Loucy (cell line): Measurements from ENCODE around the gene KIRREL3.

ENCODE experiments used
- H2AFZ ChIP-seq: fragments of 200-600 bp; sonication (generic); 2 replicates; pipeline ENCODE4 v1.6.0; 2016; ENCODE audit warnings: antibody characterized with exemption, mild to moderate bottlenecking, low read length, moderate library complexity
- H3F3A ChIP-seq: fragments of 200-600 bp; 2 replicates; pipeline ENCODE4 v1.6.0; 2016; ENCODE audit warnings: antibody characterized with exemption, low read depth, mild to moderate bottlenecking
- H3K27me3 ChIP-seq: fragments of 200-600 bp; sonication (generic); 2 replicates; pipeline ENCODE4 v1.6.1; 2014; ENCODE audit warnings: low read length, mild to moderate bottlenecking; ENCODE audit not compliant: insufficient read depth, poor library complexity, severe bottlenecking
- H3K36me3 ChIP-seq: fragments of 200-600 bp; sonication (generic); 2 replicates; pipeline ENCODE4 v1.6.1; 2016; ENCODE audit warnings: low read length; ENCODE audit not compliant: insufficient read depth
- H3K4me1 ChIP-seq: fragments of 200-600 bp; sonication (generic); 2 replicates; pipeline ENCODE4 v1.5.1; 2014; ENCODE audit warnings: low read length, mild to moderate bottlenecking; ENCODE audit not compliant: insufficient read depth, poor library complexity, severe bottlenecking
- H3K4me2 ChIP-seq: fragments of 200-600 bp; sonication (generic); 2 replicates; pipeline ENCODE4 v1.6.0; 2014; ENCODE audit warnings: antibody characterized with exemption, low read length, low read depth, mild to moderate bottlenecking; ENCODE audit not compliant: poor library complexity, severe bottlenecking
- H3K4me3 ChIP-seq: fragments of 200-600 bp; sonication (generic); 2 replicates; pipeline ENCODE4 v1.5.1; 2014; ENCODE audit warnings: low read length, mild to moderate bottlenecking, mixed read lengths; ENCODE audit not compliant: poor library complexity, severe bottlenecking
- H3K79me2 ChIP-seq: fragments of 200-600 bp; sonication (generic); 2 replicates; pipeline ENCODE4 v1.6.1; 2014; ENCODE audit warnings: low read length; ENCODE audit not compliant: insufficient read depth
- H3K9ac ChIP-seq: fragments of 200-600 bp; sonication (generic); 2 replicates; pipeline ENCODE4 v1.6.0; 2014; ENCODE audit warnings: mild to moderate bottlenecking, low read depth, low read length, moderate library complexity; ENCODE audit not compliant: poor library complexity, severe bottlenecking
- H3K9me2 ChIP-seq: fragments of 200-600 bp; sonication (generic); replicated peaks from 2 replicates; pipeline ENCODE4 v1.6.1; 2016; ENCODE audit warnings: low read depth, low read length, mixed read lengths
- H3K9me3 ChIP-seq: fragments of 200-600 bp; sonication (generic); 2 replicates; pipeline ENCODE4 v1.6.1; 2014; ENCODE audit warnings: mild to moderate bottlenecking, antibody characterized with exemption, low read length, low read depth; ENCODE audit not compliant: insufficient read depth
- H4K20me1 ChIP-seq: fragments of 200-600 bp; sonication (generic); 2 replicates; pipeline ENCODE4 v1.6.0; 2014; ENCODE audit warnings: antibody characterized with exemption, low read length, mild to moderate bottlenecking; ENCODE audit not compliant: insufficient read depth, poor library complexity, severe bottlenecking
- EZH2phosphoT487 ChIP-seq: fragments of 200-600 bp; IDR thresholded peaks from 2 replicates; pipeline ENCODE4 v1.6.1; 2018; ENCODE audit warnings: antibody characterized with exemption, mild to moderate bottlenecking, moderate library complexity, borderline replicate concordance
- TF ChIP-seq, protein P1 (sequence below): fragments of 200-600 bp; sonication (generic); conservative IDR thresholded peaks from 2 replicates; pipeline ENCODE4 v1.5.1; 2014; ENCODE audit warnings: mild to moderate bottlenecking, antibody characterized with exemption, low read length

KIRREL3 gene

DNA sequence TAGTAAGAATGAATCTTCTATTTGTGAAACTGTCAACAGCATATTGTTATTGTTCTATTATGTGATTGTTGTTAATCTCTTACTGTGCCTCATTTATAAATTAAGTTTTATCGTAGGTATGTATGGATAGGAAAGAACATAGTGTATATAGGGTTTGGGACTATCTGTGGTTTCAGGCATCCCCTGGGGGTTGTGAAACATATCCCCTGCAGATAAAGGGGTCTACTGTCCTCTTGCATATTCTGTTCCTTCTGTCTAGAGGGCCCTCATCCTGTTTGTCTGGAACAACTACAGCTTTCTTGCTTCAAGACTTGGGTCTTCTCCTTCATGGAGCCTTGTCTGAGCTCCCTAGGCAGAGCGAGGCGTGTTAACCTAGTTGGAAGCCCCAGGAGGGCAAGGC lies 159.6 kb downstream of the KIRREL3 start:
- no peaks in the 10 kb centered on the region for H4K20me1 ChIP-seq

DNA sequence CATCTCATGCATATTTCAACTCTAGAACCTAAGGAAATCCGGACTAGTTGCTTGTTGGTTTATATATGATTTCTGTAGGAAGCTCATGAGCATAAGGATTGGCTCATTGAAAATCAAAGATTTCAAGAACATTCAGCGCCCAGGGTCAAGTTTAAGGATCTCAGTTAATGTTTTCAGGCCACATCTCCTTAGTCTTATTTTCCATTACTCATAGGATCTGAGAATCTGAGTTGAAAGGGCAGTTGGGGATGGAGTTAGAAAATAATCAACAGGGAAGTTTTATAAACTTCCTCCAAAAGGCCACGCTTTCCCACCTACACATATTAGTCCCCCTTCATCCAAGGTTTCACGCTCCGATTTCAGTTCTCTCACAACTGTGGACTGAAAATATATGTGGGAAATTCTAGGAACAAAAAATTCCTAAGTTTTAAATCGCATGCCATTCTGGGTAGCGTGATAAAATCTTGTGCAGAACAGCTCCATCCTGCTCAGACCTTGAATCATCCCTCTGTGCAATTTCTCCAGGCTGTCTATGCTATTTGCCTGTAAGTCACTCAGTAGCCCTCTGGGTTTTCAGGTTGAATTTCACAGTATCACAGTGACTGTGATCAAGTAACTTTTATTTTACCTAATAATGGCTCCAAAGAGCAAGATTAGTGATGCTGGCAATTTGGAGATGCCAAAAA lies 160.2 kb downstream of the KIRREL3 start:
- H3K9ac ChIP-seq: no peak overlapping the region
- H3K36me3 ChIP-seq: no peaks in the 10 kb centered on the region
- no peaks in the 10 kb centered on the region for H3K79me2 ChIP-seq
- H3F3A ChIP-seq: no peaks in the 10 kb centered on the region
- no peaks in the 10 kb centered on the region for H3K4me1 ChIP-seq
- H3K9me3 ChIP-seq: no peaks in the 10 kb centered on the region
- H4K20me1 ChIP-seq: no peaks in the 10 kb centered on the region
- H2AFZ ChIP-seq: no peak overlapping the region
- H3K9me2 ChIP-seq: no peaks in the 10 kb centered on the region
- no peaks in the 10 kb centered on the region for H3K27me3 ChIP-seq
- TF ChIP-seq, protein P1, sequence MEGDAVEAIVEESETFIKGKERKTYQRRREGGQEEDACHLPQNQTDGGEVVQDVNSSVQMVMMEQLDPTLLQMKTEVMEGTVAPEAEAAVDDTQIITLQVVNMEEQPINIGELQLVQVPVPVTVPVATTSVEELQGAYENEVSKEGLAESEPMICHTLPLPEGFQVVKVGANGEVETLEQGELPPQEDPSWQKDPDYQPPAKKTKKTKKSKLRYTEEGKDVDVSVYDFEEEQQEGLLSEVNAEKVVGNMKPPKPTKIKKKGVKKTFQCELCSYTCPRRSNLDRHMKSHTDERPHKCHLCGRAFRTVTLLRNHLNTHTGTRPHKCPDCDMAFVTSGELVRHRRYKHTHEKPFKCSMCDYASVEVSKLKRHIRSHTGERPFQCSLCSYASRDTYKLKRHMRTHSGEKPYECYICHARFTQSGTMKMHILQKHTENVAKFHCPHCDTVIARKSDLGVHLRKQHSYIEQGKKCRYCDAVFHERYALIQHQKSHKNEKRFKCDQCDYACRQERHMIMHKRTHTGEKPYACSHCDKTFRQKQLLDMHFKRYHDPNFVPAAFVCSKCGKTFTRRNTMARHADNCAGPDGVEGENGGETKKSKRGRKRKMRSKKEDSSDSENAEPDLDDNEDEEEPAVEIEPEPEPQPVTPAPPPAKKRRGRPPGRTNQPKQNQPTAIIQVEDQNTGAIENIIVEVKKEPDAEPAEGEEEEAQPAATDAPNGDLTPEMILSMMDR: no peak
- no peak for TF ChIP-seq EZH2phosphoT487
- H3K4me2 ChIP-seq: no peak overlapping the region
- no peak overlapping the region for H3K4me3 ChIP-seq

More for the DNA sequence above, 159.6 kb downstream of the KIRREL3 start:
- Histone ChIP-seq H3K4me1 (no peaks in the 10 kb centered on the region), H3K36me3 (no peaks in the 10 kb centered on the region), H3K9me3 (no peaks in the 10 kb centered on the region), H3K79me2 (no peaks in the 10 kb centered on the region), H3K27me3 (no peaks in the 10 kb centered on the region), H2AFZ (no peak overlapping the region), H3K9ac (no peak overlapping the region), H3K9me2 (no peaks in the 10 kb centered on the region), H3K4me2 (no peak overlapping the region), H3K4me3 (no peak overlapping the region), H3F3A (no peaks in the 10 kb centered on the region)
- TF ChIP-seq, protein P1: no peak
- no peak for TF ChIP-seq EZH2phosphoT487

DNA sequence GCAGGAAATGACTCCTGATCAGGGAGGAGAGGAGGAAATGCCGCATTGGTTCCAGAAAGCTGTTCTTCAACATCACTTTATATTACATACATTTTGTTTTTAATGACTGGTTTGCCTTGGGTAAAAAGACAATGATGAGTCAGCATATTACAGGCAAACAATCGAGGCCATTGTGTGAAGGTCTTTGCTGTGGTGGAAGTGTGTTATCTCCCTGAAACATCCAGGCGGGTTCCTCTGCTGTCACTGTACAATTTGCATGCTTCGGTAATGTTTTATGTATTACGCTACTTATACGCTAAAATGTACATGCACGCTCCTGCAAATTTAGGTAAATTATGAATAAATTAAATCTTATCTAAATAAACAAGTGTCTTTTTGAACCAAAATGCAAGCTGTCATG lies 161.1 kb downstream of the KIRREL3 start:
- Histone ChIP-seq H3K9me2 (no peaks in the 10 kb centered on the region), H4K20me1 (no peaks in the 10 kb centered on the region), H3K4me1 (no peaks in the 10 kb centered on the region), H3K9ac (no peak overlapping the region), H2AFZ (no peak overlapping the region), H3K4me3 (no peak overlapping the region), H3K4me2 (no peak overlapping the region), H3K36me3 (no peaks in the 10 kb centered on the region), H3K9me3 (no peaks in the 10 kb centered on the region; the same call in 1 of the 2 replicates), H3K79me2 (no peaks in the 10 kb centered on the region), H3F3A (no peaks in the 10 kb centered on the region), H3K27me3 (no peaks in the 10 kb centered on the region)
- TF ChIP-seq EZH2phosphoT487: no peak
- TF ChIP-seq, protein P1: no peak
